ENCODE data around the gene HADHB. TPM values are rescaled to one million over a fixed set of nuclear protein-coding genes. Genes with fewer than 3 reads are reported as not detected.
"Not testable (repeated sequence)": the region's sequence is repeated elsewhere in the genome, so short reads cannot be mapped to it uniquely, and the experiment has no call there.

HADHB gene
- polyA plus RNA-seq, 1 of the 3 experiments (the other 2 are of a cell fraction): 108 TPM

DNA sequence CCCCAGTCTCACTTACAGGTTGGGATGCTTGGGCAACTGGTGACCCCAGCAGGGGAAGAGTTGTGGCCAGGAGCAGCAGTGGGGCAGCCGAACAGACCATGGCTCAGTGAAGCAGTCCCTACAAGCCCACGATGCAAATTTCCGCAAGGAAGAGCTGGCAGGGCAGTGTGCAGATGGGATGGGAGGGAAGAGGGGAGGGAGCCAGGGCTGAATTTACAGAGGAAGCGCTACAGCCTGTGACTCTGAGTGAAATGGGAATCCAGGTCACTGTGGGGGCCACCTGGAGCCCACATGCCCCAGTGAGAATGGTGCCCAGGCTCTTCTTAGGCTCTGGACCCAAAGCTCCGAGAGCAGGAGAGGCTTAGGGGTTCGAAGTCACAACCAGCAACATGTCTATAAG, 74.2 kb downstream of the HADHB start:
- Histone ChIP-seq H3K4me3 (ENCODE audit: low read depth in 2 of 2, low read length in 1 of 2) (no peak overlapping the region), H3F3A (replicated peaks; ENCODE audit: insufficient read depth) (no peaks in the 10 kb centered on the region), H3K36me3 (replicated peaks in 1 of 2; ENCODE audit: control insufficient read depth in 1 of 2, insufficient read depth in 2 of 2, low read length in 1 of 2) (no peaks in the 10 kb centered on the region), H2AFZ (ENCODE audit: low read depth) (no peak overlapping the region), H4K20me1 (ENCODE audit: insufficient read depth) (no peaks in the 10 kb centered on the region), H3K27me3 (ENCODE audit: insufficient read depth) (peaks cover 15% of the 10 kb centered on the region; the same call in 1 of the 2 replicates), H3K27ac (ENCODE audit: low read depth in 2 of 2, low read length in 1 of 2) (no peak overlapping the region), H3K79me2 (ENCODE audit: insufficient read depth) (no peaks in the 10 kb centered on the region), H3K9me3 (no peaks in the 10 kb centered on the region), H3K9ac (no peak overlapping the region), H3K4me2 (no peak overlapping the region), H3K4me1 (ENCODE audit: control insufficient read depth in 1 of 2, insufficient read depth in 2 of 2, low read depth in 1 of 2, low read length in 1 of 2) (peaks cover 0 to 5% of the 10 kb centered on the region in 2 experiments; a peak in 1 of 4 replicates), H3K9me2 (no peaks in the 10 kb centered on the region)
- POLR2A ChIA-PET: no interaction called here
- DNase-seq: no peak
- 63% methylated on average over 6 of the region's 6 CpGs for WGBS (ENCODE audit: low lambda C conversion rate)
- CTCF ChIA-PET: interaction anchor here (1.0 to 7.2 kb wide), 4 partner anchors 9 to 259 kb away, joined by 3 to 68 read pairs (median 27); no protein-coding TSS in a partner anchor
- TF ChIP-seq RCOR1 (IDR thresholded peaks at IDR 0.05; ENCODE audit: low read length) (no peak), MXI1 (IDR thresholded peaks at IDR 0.05; ENCODE audit: low read depth, low read length) (no peak), EP300 (IDR thresholded peaks at IDR 0.05; ENCODE audit: borderline replicate concordance in 1 of 2, low read depth in 1 of 2, low read length in 1 of 2) (no peak), RFX5 (IDR thresholded peaks at IDR 0.05; ENCODE audit: low read length) (no peak), TEAD4 (IDR thresholded peaks at IDR 0.05; ENCODE audit: borderline replicate concordance, insufficient read depth) (no peak), RAD21 (IDR thresholded peaks at IDR 0.05; ENCODE audit: low read length) (no peak), TAF1 (IDR thresholded peaks at IDR 0.05; ENCODE audit: borderline replicate concordance, low read depth, low read length) (no peak), SIN3A (IDR thresholded peaks at IDR 0.05; ENCODE audit: borderline replicate concordance, low read depth, low read length) (no peak), ELF1 (IDR thresholded peaks at IDR 0.05) (no peak), GATA2 (CRISPR knock-in tag; IDR thresholded peaks at IDR 0.05) (no peak), FOSL2 (IDR thresholded peaks at IDR 0.05; ENCODE audit: borderline replicate concordance, low read depth) (no peak)
- TF ChIP-seq, protein P1, sequence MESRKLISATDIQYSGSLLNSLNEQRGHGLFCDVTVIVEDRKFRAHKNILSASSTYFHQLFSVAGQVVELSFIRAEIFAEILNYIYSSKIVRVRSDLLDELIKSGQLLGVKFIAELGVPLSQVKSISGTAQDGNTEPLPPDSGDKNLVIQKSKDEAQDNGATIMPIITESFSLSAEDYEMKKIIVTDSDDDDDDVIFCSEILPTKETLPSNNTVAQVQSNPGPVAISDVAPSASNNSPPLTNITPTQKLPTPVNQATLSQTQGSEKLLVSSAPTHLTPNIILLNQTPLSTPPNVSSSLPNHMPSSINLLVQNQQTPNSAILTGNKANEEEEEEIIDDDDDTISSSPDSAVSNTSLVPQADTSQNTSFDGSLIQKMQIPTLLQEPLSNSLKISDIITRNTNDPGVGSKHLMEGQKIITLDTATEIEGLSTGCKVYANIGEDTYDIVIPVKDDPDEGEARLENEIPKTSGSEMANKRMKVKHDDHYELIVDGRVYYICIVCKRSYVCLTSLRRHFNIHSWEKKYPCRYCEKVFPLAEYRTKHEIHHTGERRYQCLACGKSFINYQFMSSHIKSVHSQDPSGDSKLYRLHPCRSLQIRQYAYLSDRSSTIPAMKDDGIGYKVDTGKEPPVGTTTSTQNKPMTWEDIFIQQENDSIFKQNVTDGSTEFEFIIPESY (IDR thresholded peaks at IDR 0.05; ENCODE audit: borderline replicate concordance, low read depth): no peak
- TF ChIP-seq, protein P2, sequence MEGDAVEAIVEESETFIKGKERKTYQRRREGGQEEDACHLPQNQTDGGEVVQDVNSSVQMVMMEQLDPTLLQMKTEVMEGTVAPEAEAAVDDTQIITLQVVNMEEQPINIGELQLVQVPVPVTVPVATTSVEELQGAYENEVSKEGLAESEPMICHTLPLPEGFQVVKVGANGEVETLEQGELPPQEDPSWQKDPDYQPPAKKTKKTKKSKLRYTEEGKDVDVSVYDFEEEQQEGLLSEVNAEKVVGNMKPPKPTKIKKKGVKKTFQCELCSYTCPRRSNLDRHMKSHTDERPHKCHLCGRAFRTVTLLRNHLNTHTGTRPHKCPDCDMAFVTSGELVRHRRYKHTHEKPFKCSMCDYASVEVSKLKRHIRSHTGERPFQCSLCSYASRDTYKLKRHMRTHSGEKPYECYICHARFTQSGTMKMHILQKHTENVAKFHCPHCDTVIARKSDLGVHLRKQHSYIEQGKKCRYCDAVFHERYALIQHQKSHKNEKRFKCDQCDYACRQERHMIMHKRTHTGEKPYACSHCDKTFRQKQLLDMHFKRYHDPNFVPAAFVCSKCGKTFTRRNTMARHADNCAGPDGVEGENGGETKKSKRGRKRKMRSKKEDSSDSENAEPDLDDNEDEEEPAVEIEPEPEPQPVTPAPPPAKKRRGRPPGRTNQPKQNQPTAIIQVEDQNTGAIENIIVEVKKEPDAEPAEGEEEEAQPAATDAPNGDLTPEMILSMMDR (IDR thresholded peaks at IDR 0.05): no peak
- TF ChIP-seq, protein P3, sequence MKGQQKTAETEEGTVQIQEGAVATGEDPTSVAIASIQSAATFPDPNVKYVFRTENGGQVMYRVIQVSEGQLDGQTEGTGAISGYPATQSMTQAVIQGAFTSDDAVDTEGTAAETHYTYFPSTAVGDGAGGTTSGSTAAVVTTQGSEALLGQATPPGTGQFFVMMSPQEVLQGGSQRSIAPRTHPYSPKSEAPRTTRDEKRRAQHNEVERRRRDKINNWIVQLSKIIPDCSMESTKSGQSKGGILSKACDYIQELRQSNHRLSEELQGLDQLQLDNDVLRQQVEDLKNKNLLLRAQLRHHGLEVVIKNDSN (IDR thresholded peaks at IDR 0.05; ENCODE audit: borderline replicate concordance, low read depth): no peak
- TF ChIP-seq, protein P4, sequence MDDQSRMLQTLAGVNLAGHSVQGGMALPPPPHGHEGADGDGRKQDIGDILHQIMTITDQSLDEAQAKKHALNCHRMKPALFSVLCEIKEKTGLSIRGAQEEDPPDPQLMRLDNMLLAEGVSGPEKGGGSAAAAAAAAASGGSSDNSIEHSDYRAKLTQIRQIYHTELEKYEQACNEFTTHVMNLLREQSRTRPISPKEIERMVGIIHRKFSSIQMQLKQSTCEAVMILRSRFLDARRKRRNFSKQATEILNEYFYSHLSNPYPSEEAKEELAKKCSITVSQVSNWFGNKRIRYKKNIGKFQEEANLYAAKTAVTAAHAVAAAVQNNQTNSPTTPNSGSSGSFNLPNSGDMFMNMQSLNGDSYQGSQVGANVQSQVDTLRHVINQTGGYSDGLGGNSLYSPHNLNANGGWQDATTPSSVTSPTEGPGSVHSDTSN (IDR thresholded peaks at IDR 0.05): no peak

DNA sequence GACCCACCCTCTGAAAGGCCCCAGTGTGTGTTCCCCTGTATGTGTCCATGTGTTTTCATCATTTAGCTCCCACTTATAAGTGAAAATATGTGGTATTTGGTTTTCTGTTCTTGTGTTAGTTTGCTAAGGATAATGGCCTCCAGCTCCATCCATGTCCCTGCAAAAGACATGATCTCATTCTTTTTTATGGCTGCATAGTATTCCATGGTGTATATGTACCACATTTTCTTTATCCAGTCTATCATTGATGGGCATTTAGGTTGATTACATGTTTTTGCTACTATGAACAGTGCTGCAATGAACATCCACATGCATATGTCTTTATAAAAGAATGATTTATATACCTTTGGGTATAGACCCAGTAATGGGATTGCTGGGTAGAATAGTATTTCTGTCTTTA, 79.7 kb downstream of the HADHB start:
- POLR2A ChIA-PET; H4K20me1 ChIP-seq (ENCODE audit: insufficient read depth): not testable (repeated sequence)

More for the DNA sequence above, 79.7 kb downstream of the HADHB start:
- not testable (repeated sequence) for H3K9ac ChIP-seq; H3K27ac ChIP-seq (ENCODE audit: low read depth in 2 of 2, low read length in 1 of 2); H3K79me2 ChIP-seq (ENCODE audit: insufficient read depth); H3K4me1 ChIP-seq (ENCODE audit: control insufficient read depth in 1 of 2, insufficient read depth in 2 of 2, low read depth in 1 of 2, low read length in 1 of 2); H2AFZ ChIP-seq (ENCODE audit: low read depth); H3F3A ChIP-seq (replicated peaks; ENCODE audit: insufficient read depth); DNase-seq; H3K9me2 ChIP-seq; H3K4me3 ChIP-seq (ENCODE audit: low read depth in 2 of 2, low read length in 1 of 2); H3K4me2 ChIP-seq; H3K27me3 ChIP-seq (ENCODE audit: insufficient read depth); H3K36me3 ChIP-seq (replicated peaks in 1 of 2; ENCODE audit: control insufficient read depth in 1 of 2, insufficient read depth in 2 of 2, low read length in 1 of 2); H3K9me3 ChIP-seq
- CTCF ChIA-PET: interaction anchor here (1.2 to 1.6 kb wide), 2 partner anchors 8 to 15 kb away, joined by 3 to 4 read pairs; no protein-coding TSS in a partner anchor
